ENCODE data around the gene FRMD3.

The FRMD3 gene

DNA sequence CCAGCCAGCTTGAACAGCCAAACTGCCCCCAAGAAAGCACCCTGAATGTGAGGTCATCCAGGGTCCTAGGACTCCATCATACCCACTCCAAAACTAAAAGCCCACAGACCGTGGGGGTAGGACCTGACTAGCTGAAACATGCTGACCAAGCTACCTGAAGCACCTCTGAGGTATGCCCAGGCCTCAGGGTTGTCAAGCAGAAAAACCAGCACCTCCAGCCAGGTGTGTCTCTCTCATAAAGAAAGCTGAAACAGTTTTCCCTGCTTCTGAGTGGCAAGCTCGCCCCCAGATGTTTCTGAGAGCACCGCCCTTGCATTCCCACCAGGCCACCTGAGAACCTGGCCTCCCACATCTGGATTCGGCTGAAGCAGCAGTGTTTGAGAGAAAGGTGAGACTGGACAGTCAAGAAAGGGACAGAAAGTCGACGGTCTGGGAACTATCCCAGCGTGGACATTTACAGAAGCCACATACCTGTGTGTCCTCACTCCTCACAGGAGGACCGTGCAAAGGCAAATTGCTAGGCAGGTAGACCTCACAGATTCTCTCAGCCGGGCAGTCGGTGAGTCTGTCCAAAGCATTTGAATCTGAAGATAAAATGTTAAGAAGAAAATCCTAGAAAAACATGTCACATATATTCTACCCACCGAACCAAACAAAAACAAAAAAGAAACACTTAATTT, 319.6 kb downstream of the FRMD3 start:
- TF ChIP-seq GATA2 (IDR thresholded peaks at IDR 0.05; ENCODE audit: low read depth, low read length) (no peak), GATA3 (IDR thresholded peaks at IDR 0.05; ENCODE audit: low read depth, low read length) (no peak)

DNA sequence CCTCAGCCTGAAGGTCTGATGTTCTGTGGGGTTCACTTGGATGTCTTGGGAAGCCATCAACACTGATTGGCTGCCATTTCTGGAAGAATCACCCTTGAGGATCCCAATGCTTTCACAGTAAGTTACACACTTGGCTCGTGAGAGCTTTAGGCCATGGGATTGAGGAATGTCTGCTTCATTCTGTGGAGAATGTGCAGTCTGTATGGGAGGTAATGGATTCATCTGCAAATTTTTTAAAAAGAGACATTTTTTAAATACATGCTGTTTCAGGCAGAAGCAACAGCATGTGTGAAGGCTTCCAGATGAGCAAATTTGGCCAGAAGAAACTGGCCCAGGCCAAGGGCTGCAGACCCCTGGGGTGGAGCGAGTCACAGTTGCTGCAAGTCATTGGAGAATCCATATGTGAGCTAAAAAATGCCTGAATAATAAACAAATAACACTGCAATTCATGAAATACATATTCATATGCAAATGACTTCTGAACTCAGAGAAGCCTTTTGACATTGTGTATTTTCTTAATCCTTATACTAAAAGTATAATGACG, 328.9 kb downstream of the FRMD3 start:
- no peak for TF ChIP-seq GATA2 (IDR thresholded peaks at IDR 0.05; ENCODE audit: low read depth, low read length)
- no peak for TF ChIP-seq GATA3 (IDR thresholded peaks at IDR 0.05; ENCODE audit: low read depth, low read length)

DNA sequence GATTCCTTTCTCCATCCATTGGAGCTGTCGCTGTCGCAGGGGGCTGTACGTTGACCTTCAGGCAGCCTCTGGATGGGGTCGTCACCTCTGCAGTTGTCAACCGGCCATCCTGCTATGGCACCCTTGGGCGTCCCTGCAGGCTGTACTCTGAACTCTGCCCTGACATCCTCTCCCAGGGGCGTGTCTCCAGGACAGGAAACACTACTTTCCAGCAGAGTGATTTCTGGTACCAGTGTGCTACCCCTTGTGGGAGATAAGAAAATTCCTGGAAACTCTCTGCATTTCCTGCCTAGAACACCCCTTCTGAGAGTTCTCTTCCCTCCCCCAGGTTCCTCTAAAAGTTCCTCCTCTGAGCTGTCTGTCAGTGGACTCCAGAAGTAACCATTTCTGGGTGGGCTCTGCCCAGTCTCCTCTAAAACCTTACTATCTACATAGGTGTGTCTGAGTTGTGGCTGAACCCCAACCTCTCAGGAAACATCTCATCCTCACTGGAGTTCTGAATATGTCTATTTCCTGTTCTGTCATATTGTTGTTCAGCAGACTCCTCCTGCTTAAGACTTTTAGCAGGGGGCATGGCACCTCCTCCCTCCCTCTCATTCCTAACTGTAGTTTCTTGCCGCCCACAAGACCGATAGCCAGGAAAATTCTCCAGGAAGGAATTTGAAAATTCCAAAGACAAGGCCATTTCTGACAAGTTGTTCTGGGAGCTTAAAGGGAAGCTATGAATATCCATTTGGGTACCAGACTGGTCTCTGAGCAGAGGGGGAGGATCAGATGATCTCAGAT, 329.9 kb downstream of the FRMD3 start:
- TF ChIP-seq GATA3 (IDR thresholded peaks at IDR 0.05; ENCODE audit: low read depth, low read length) (no peak), GATA2 (IDR thresholded peaks at IDR 0.05; ENCODE audit: low read depth, low read length) (no peak)

DNA sequence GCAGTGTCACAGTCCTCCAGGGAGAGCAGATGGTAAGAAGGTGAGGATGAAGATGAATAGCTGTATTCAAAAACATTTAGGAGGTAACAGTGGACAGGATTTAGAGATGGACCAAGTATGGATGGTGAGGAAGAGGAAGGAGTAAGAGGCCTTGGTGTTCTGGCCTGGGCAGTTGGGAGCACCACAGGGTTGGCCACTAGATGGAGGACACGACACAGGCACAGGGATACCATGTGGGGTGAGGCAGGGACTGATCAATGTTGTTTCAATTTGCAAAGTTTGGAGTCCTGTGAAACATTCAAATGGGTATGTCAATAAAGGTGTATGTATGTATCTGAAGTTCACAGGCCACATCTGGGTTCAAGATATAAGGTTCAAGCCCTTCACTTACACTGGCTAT, 334.2 kb downstream of the FRMD3 start:
- TF ChIP-seq GATA2 (IDR thresholded peaks at IDR 0.05; ENCODE audit: low read depth, low read length), result no peak
- no peak for TF ChIP-seq GATA3 (IDR thresholded peaks at IDR 0.05; ENCODE audit: low read depth, low read length)

DNA sequence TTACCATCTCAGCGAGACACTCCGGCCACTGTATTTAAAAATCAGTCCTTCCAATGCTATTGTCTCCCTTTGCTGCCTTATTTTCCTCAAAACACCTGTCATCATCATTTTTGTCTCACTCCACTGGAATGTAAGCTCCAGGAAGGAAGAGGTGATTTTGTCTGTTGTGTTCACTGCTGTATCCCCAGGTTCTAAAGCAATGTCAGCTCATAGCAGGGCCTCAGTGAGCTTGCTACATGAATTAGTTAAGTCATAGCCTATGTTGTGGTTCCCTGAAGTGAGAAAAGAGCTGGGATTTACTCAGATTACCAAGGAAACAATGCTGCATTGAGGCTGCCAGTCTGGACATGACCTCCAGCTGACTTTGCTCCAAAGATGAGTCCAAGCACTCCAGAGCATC, 337.7 kb downstream of the FRMD3 start:
- TF ChIP-seq GATA2 (IDR thresholded peaks at IDR 0.05; ENCODE audit: low read depth, low read length), result no peak
- TF ChIP-seq GATA3 (IDR thresholded peaks at IDR 0.05; ENCODE audit: low read depth, low read length), result no peak

DNA sequence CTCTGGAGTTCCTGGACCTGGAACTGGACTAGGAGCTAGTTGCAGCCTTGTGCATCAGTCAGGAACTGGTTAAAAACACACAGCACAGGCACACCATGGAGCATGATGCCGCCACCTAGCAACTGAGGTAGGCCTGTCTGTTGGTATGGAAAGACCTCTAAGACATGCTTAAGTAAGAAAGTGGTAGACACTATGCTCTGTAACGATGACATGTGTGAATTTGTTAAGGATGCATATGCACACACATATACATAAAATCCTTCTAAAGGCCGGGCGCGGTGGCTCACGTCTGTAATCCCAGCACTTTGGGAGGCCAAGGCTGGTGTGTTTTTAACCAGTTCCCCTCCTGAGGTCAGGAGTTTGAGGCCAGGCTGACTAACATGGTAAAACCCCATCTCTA, 338.4 kb downstream of the FRMD3 start:
- no peak for TF ChIP-seq GATA2 (IDR thresholded peaks at IDR 0.05; ENCODE audit: low read depth, low read length)
- no peak for TF ChIP-seq GATA3 (IDR thresholded peaks at IDR 0.05; ENCODE audit: low read depth, low read length)

DNA sequence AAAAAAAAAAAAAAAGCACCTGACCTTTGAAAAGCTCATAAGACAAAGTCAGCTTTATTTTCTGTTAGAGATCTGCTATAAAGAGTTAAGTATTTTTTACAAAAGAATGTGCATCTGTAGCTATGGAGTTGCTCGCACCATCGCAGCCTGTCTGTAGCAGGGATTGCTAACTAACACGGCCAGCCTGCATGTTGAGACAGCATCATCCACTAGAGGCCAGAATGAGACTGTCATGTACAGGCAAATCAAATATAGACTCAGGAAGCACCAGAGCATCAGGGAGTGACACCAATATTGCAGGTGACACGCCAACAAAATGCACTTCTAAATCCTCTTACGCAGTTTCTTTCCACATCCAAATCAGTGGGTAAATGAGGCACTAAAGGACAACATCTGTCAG, 339.0 kb downstream of the FRMD3 start:
- no peak for TF ChIP-seq GATA2 (IDR thresholded peaks at IDR 0.05; ENCODE audit: low read depth, low read length)
- no peak for TF ChIP-seq GATA3 (IDR thresholded peaks at IDR 0.05; ENCODE audit: low read depth, low read length)

DNA sequence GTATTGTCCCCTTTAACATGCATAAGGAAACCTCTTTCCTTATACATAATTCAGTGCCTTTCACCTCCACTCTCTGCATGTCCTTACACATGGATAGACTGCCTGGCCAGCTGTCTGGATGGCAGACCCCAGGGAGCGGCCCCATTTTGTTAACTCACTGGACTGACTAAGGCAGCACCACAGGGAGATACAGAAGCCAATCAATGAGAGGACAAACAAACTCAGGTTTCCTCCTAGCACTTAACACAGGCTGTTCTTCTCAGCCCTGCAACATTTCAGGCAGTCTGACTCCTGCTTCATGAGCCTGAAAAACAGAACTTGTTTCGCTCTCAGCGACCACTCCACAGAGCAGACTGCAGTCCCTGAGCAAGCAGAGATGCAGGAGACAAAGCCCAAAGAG, 339.8 kb downstream of the FRMD3 start:
- no peak for TF ChIP-seq GATA2 (IDR thresholded peaks at IDR 0.05; ENCODE audit: low read depth, low read length)
- TF ChIP-seq GATA3 (IDR thresholded peaks at IDR 0.05; ENCODE audit: low read depth, low read length), result no peak

DNA sequence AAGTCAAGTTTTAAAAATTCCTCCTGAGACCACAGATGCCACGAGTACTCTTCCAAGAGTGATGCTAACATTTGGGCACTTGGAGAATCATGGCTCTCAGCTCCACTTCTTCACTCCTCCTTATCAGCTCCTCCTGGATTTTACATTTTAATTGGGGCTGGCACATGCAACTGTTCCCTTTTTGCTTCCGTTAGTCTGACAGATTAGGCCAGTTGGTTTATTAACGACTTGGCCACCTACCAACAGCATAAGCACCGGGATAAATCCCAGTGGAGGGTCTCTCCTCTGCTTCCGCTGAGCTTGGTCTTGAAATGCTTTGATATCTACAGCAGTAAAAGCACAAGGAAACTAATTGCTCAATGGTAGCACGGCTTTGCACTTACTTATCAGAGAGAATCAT, 340.6 kb downstream of the FRMD3 start:
- no peak for TF ChIP-seq GATA3 (IDR thresholded peaks at IDR 0.05; ENCODE audit: low read depth, low read length)
- no peak for TF ChIP-seq GATA2 (IDR thresholded peaks at IDR 0.05; ENCODE audit: low read depth, low read length)

DNA sequence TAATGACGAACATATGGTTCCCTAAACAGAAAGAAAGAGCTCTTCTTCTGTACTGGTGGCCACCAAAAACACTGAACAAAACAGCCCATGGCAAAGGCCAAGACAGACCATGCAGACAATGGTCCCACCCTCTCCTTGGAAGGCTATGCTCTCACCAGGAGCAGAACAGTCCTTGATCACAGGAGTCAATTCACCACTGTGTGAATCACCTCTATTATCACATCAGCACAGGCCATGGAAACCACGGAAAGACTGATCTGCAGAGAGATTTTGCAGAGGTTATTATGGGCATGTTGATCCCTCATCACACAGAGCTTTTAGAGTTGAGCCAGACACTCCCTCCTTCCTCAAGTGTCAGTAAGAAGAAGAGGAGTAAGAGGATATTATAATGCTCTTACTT, 341.3 kb downstream of the FRMD3 start:
- TF ChIP-seq GATA2 (IDR thresholded peaks at IDR 0.05; ENCODE audit: low read depth, low read length) (no peak), GATA3 (IDR thresholded peaks at IDR 0.05; ENCODE audit: low read depth, low read length) (no peak)
